IMR-90 (cell line): ENCODE measurements around the gene FBXL13. TPM values are rescaled to one million over a fixed set of nuclear protein-coding genes. Genes with fewer than 3 reads are reported as not detected.
A peak's percentile ranks its signal among the peaks of the same experiment; 100 is the strongest.

Experiments used
- ATAC-seq: fragments of 200-7000 bp; cut with Tn5 transposase; 2 replicates; pipeline ENCODE4 v1.9.1; 2020; ENCODE audit warnings: low read depth, mild to moderate bottlenecking, moderate library complexity
- BruUV-seq: library from RNA; stranded (reverse); fragments of 400-500 nt; replicated peaks from 2 replicates; lab custom pipeline; 2021; lab: Mats Ljungman, UMichigan
- CTCF ChIA-PET: fragments of 300-600 bp; formaldehyde crosslinking; extraction: SDS; loops from one replicate; lab custom pipeline; 2021; ENCODE audit warnings: antibody characterized with exemption; lab: Yijun Ruan, JAX
- POLR2A ChIA-PET: fragments of 300-600 bp; sonication (Branson Sonifier 250); formaldehyde crosslinking; loops from one replicate; lab custom pipeline; 2022; ENCODE audit warnings: antibody characterized with exemption; ENCODE audit not compliant: unreplicated experiment; lab: Charles Lee
- DNase-seq: peaks from one replicate; pipeline ENCODE4 v3.0.0; 2013
- H2AFZ ChIP-seq: replicated peaks from 2 replicates; pipeline ENCODE3; 2013; ENCODE audit warnings: low read length, mild to moderate bottlenecking; ENCODE audit not compliant: poor library complexity
- H2AK5ac ChIP-seq: 2 replicates; pipeline ENCODE4 v1.6.1; 2013; ENCODE audit warnings: low read depth, low read length, inconsistent platforms
- H2AK9ac ChIP-seq: replicated peaks from 2 replicates; pipeline ENCODE3; 2013; ENCODE audit warnings: mild to moderate bottlenecking, low read depth, low read length, moderate library complexity; ENCODE audit not compliant: poor library complexity
- H2BK120ac ChIP-seq: 2 replicates; pipeline ENCODE4 v1.6.1; 2013; ENCODE audit warnings: low read depth, low read length, inconsistent platforms
- H2BK15ac ChIP-seq: 3 replicates; pipeline ENCODE4 v1.6.1; 2013; ENCODE audit warnings: low read depth, low read length, inconsistent platforms
- H2BK20ac ChIP-seq: 2 replicates; pipeline ENCODE4 v1.6.1; 2013; ENCODE audit warnings: low read depth, mild to moderate bottlenecking, inconsistent platforms, low read length, moderate library complexity
- H2BK5ac ChIP-seq: 2 replicates; pipeline ENCODE4 v1.6.1; 2013; ENCODE audit warnings: mild to moderate bottlenecking, low read depth, low read length, inconsistent platforms; ENCODE audit not compliant: poor library complexity, severe bottlenecking
- H3K14ac ChIP-seq: replicated peaks from 2 replicates; pipeline ENCODE4 v1.6.1; 2013; ENCODE audit warnings: low read depth, low read length, inconsistent platforms
- H3K18ac ChIP-seq: 2 replicates; pipeline ENCODE4 v1.6.1; 2013; ENCODE audit warnings: low read depth, low read length, control low read depth
- H3K23ac ChIP-seq: 2 replicates; pipeline ENCODE4 v1.6.1; 2013; ENCODE audit warnings: low read depth, low read length, inconsistent platforms
- H3K27ac ChIP-seq: 2 replicates; pipeline ENCODE4 v1.5.1; 2013; ENCODE audit warnings: mild to moderate bottlenecking, control low read depth, low read length; ENCODE audit not compliant: insufficient read depth
- H3K27me3 ChIP-seq: 2 replicates; pipeline ENCODE4 v1.6.1; 2013; ENCODE audit warnings: low read length; ENCODE audit not compliant: control insufficient read depth, insufficient read depth
- H3K36me3 ChIP-seq: 2 replicates; pipeline ENCODE4 v1.6.1; 2013; ENCODE audit warnings: low read length, mixed read lengths; ENCODE audit not compliant: control insufficient read depth, insufficient read depth
- H3K4ac ChIP-seq: 2 replicates; pipeline ENCODE4 v1.6.1; 2013; ENCODE audit warnings: low read depth, low read length, inconsistent platforms
- H3K4me1 ChIP-seq: 2 replicates; pipeline ENCODE4 v1.6.1; 2013; ENCODE audit warnings: low read length, mixed read lengths; ENCODE audit not compliant: control insufficient read depth, insufficient read depth
- H3K4me2 ChIP-seq: 2 replicates; pipeline ENCODE4 v1.6.1; 2013; ENCODE audit warnings: low read depth, mild to moderate bottlenecking, control low read depth, low read length, moderate library complexity
- H3K4me3 ChIP-seq: 2 replicates; pipeline ENCODE4 v1.5.1; 2013; ENCODE audit warnings: low read depth, mild to moderate bottlenecking, control low read depth, low read length, moderate library complexity; ENCODE audit not compliant: insufficient read depth
- H3K56ac ChIP-seq: 2 replicates; pipeline ENCODE4 v1.6.1; 2013; ENCODE audit warnings: low read length, inconsistent platforms; ENCODE audit not compliant: insufficient read depth; ENCODE audit errors: extremely low read depth
- H3K79me1 ChIP-seq, 2 experiments: 2 replicates each; pipeline ENCODE4 v1.6.1; 2013; ENCODE audit warnings: low read length in 2 of 2, inconsistent platforms in 1 of 2, low read depth in 1 of 2
- H3K9ac ChIP-seq: 2 replicates; pipeline ENCODE4 v1.6.1; 2013; ENCODE audit warnings: low read depth, low read length, control low read depth
- H3K9me1 ChIP-seq: 2 replicates; pipeline ENCODE4 v1.6.1; 2013; ENCODE audit warnings: low read length, inconsistent platforms; ENCODE audit not compliant: insufficient read depth
- H3K9me3 ChIP-seq: 2 replicates; pipeline ENCODE4 v1.6.1; 2013; ENCODE audit warnings: low read length; ENCODE audit not compliant: control insufficient read depth, insufficient read depth
- H4K20me1 ChIP-seq: 2 replicates; pipeline ENCODE4 v1.6.1; 2013; ENCODE audit warnings: low read length, inconsistent platforms; ENCODE audit not compliant: insufficient read depth
- H4K5ac ChIP-seq: 2 replicates; pipeline ENCODE4 v1.6.1; 2013; ENCODE audit warnings: mild to moderate bottlenecking, low read depth, low read length, control low read depth
- H4K8ac ChIP-seq, 2 experiments: 2 replicates each; pipeline ENCODE4 v1.6.1; 2013; ENCODE audit warnings: low read depth in 2 of 2, low read length in 2 of 2, control low read depth in 1 of 2, inconsistent platforms in 1 of 2
- H4K91ac ChIP-seq: 2 replicates; pipeline ENCODE4 v1.6.1; 2013; ENCODE audit warnings: low read depth, low read length, inconsistent platforms; ENCODE audit not compliant: insufficient read depth
- BHLHE40 ChIP-seq: fragments of 150-350 bp; IDR thresholded peaks from 2 replicates; pipeline ENCODE4 v1.6.1; 2016; ENCODE audit warnings: mild to moderate bottlenecking, low read depth, low read length
- CEBPB ChIP-seq: IDR thresholded peaks from 2 replicates; pipeline ENCODE4 v1.6.1; 2012; ENCODE audit warnings: low read depth, low read length, improper control_type of control experiment
- CHD1 ChIP-seq: IDR thresholded peaks from 2 replicates; pipeline ENCODE4 v1.6.1; 2012; ENCODE audit warnings: low read depth, low read length, improper control_type of control experiment
- FOS ChIP-seq: fragments of 150-350 bp; IDR thresholded peaks from 2 replicates; pipeline ENCODE4 v1.6.1; 2016; ENCODE audit warnings: low read depth, low read length
- MAFK ChIP-seq: IDR thresholded peaks from 2 replicates; pipeline ENCODE4 v1.6.1; 2012; ENCODE audit warnings: low read depth, low read length, improper control_type of control experiment
- MAZ ChIP-seq: IDR thresholded peaks from 2 replicates; pipeline ENCODE4 v1.6.1; 2012; ENCODE audit warnings: low read depth, mild to moderate bottlenecking, low read length, improper control_type of control experiment, moderate library complexity, borderline replicate concordance
- MXI1 ChIP-seq: IDR thresholded peaks from 2 replicates; pipeline ENCODE4 v1.6.1; 2012; ENCODE audit warnings: low read depth, mild to moderate bottlenecking, low read length, moderate library complexity, borderline replicate concordance
- NFE2L2 ChIP-seq: fragments of 150-350 bp; IDR thresholded peaks from 2 replicates; pipeline ENCODE4 v1.6.1; 2016; ENCODE audit warnings: low read depth, mild to moderate bottlenecking, low read length
- POLR2A ChIP-seq: IDR thresholded peaks from 2 replicates; pipeline ENCODE4 v1.6.1; 2012; ENCODE audit warnings: mild to moderate bottlenecking, low read depth, low read length
- RAD21 ChIP-seq: IDR thresholded peaks from 2 replicates; pipeline ENCODE4 v1.6.1; 2012; ENCODE audit warnings: low read length, improper control_type of control experiment
- RCOR1 ChIP-seq: IDR thresholded peaks from 2 replicates; pipeline ENCODE4 v1.6.1; 2012; ENCODE audit warnings: mild to moderate bottlenecking, low read length, improper control_type of control experiment; ENCODE audit not compliant: insufficient replicate concordance
- RFX5 ChIP-seq: IDR thresholded peaks from 2 replicates; pipeline ENCODE4 v1.8.0; 2012; ENCODE audit warnings: low read depth, mild to moderate bottlenecking, low read length, moderate library complexity
- SMC3 ChIP-seq: fragments of 150-350 bp; IDR thresholded peaks from 2 replicates; pipeline ENCODE4 v1.6.1; 2016; ENCODE audit warnings: low read depth, mild to moderate bottlenecking, antibody characterized with exemption, low read length, moderate library complexity
- WGBS, 2 experiments: methylation state at CpG; one replicate each; pipeline versions ENCODE4 v1.1.5 to v1.1.7; 2013; ENCODE audit warnings: missing lambda C conversion rate in 2 of 2; ENCODE audit not compliant: insufficient read length in 1 of 2; ENCODE audit errors: extremely low coverage in 2 of 2; 5-methylcytosine and 5-hydroxymethylcytosine counted together
- dilution Hi-C: fragments of 300-500 bp; cut with HindIII; formaldehyde crosslinking; loops from one replicate; pipeline ENCODE4 v1.14.3; 2018; ENCODE audit warnings: low sequenced_read_pairs; ENCODE audit not compliant: unreplicated experiment
- in situ Hi-C: fragments of 300-500 bp; cut with MboI; formaldehyde crosslinking; loops from 3 replicates; pipeline ENCODE4 v1.14.3; 2019; ENCODE audit warnings: low sequenced_read_pairs, inconsistent platforms, mixed read lengths
- intact Hi-C: fragments of 100-400 bp; cut with micrococcal nuclease; formaldehyde crosslinking; loops from 2 replicates; pipeline ENCODE4 v1.10.0; 2022
- polyA plus RNA-seq, 3 experiments: library from polyadenylated mRNA; depleted of rRNA; stranded (reverse); fragments of >200 nt; gene quantifications; 2 replicates each; pipeline ENCODE4 v1.2.3, GENCODE V29; 2012; ENCODE audit warnings: low replicate concordance in 1 of 3
- total RNA-seq: library from RNA; depleted of rRNA; stranded (reverse); fragments of >200 nt; gene quantifications from 2 replicates; pipeline ENCODE4 v1.2.3, GENCODE V29; 2012
- TF ChIP-seq, protein P1 (sequence below): fragments of 150-350 bp; IDR thresholded peaks from 2 replicates; pipeline ENCODE4 v1.6.1; 2016; ENCODE audit warnings: low read depth, mild to moderate bottlenecking, low read length, moderate library complexity, borderline replicate concordance
- TF ChIP-seq, protein P2 (sequence below): fragments of 150-350 bp; IDR thresholded peaks from 2 replicates; pipeline ENCODE4 v1.6.1; 2017; ENCODE audit warnings: mild to moderate bottlenecking, antibody characterized with exemption, low read length, low read depth
- TF ChIP-seq, protein P3 (sequence below): conservative IDR thresholded peaks from 2 replicates; pipeline ENCODE4 v1.5.1; 2012; ENCODE audit warnings: mild to moderate bottlenecking, low read depth, low read length, improper control_type of control experiment

FBXL13 gene
- total and polyA plus RNA-seq, 2 of the 4 experiments (the other 2 are of a cell fraction) = 0.24 to 0.36 TPM

DNA sequence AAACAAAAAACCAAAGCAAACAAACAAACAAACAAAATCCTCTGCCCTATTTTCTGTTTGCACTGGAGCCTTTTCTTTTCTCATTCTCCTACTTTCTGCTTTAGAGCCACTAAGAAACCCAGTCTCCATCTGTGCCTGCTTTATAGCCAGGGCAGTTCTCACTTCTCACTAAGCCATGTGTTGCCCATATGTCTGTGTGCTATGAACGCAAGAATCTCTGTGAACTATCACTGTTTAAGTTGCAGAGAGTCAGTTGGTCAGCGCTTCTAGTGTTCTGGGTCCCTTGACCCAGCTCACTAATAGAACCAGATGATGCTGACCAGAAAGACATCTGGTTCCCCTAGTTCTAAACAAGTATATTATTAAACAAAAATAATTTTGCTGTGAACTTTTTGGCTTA, 244.4 kb downstream of the FBXL13 start:
- peak; percentile 69 for DNase-seq
- no peak for ATAC-seq
- no peak overlapping the region for H3K27ac ChIP-seq
- POLR2A ChIA-PET = no interaction called here
- no peak overlapping the region for H2AK5ac ChIP-seq
- H3K9me1 ChIP-seq = no peaks in the 10 kb centered on the region
- H3K23ac ChIP-seq = no peak overlapping the region
- 0 out of 2 replicates have a peak overlapping the region, but pooled peaks have one; percentile 11 for H4K91ac ChIP-seq
- dilution Hi-C loops (no loop called here), intact Hi-C loops (no loop called here), in situ Hi-C loops (no loop called here)
- no peak for TF ChIP-seq CEBPB
- TF ChIP-seq SMC3 = no peak
- TF ChIP-seq RFX5 = no peak
- TF ChIP-seq RAD21 = no peak
- no peak for TF ChIP-seq FOS
- TF ChIP-seq BHLHE40 = no peak
- TF ChIP-seq, protein P1, sequence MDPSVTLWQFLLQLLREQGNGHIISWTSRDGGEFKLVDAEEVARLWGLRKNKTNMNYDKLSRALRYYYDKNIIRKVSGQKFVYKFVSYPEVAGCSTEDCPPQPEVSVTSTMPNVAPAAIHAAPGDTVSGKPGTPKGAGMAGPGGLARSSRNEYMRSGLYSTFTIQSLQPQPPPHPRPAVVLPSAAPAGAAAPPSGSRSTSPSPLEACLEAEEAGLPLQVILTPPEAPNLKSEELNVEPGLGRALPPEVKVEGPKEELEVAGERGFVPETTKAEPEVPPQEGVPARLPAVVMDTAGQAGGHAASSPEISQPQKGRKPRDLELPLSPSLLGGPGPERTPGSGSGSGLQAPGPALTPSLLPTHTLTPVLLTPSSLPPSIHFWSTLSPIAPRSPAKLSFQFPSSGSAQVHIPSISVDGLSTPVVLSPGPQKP = no peak
- TF ChIP-seq MAZ = no peak
- TF ChIP-seq, protein P2, sequence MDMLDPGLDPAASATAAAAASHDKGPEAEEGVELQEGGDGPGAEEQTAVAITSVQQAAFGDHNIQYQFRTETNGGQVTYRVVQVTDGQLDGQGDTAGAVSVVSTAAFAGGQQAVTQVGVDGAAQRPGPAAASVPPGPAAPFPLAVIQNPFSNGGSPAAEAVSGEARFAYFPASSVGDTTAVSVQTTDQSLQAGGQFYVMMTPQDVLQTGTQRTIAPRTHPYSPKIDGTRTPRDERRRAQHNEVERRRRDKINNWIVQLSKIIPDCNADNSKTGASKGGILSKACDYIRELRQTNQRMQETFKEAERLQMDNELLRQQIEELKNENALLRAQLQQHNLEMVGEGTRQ = no peak
- no peak for TF ChIP-seq MXI1
- no peak for TF ChIP-seq POLR2A
- TF ChIP-seq CHD1 = no peak
- TF ChIP-seq MAFK = no peak
- TF ChIP-seq RCOR1 = no peak
- TF ChIP-seq, protein P3, sequence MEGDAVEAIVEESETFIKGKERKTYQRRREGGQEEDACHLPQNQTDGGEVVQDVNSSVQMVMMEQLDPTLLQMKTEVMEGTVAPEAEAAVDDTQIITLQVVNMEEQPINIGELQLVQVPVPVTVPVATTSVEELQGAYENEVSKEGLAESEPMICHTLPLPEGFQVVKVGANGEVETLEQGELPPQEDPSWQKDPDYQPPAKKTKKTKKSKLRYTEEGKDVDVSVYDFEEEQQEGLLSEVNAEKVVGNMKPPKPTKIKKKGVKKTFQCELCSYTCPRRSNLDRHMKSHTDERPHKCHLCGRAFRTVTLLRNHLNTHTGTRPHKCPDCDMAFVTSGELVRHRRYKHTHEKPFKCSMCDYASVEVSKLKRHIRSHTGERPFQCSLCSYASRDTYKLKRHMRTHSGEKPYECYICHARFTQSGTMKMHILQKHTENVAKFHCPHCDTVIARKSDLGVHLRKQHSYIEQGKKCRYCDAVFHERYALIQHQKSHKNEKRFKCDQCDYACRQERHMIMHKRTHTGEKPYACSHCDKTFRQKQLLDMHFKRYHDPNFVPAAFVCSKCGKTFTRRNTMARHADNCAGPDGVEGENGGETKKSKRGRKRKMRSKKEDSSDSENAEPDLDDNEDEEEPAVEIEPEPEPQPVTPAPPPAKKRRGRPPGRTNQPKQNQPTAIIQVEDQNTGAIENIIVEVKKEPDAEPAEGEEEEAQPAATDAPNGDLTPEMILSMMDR = no peak
- TF ChIP-seq NFE2L2 = no peak
- no peak overlapping the region for H2BK20ac ChIP-seq
- H3K56ac ChIP-seq = no peak overlapping the region
- H4K20me1 ChIP-seq = no peaks in the 10 kb centered on the region
- H2BK15ac ChIP-seq = peak overlapping the region; percentile 14; the same call in 1 of the 3 replicates
- no peaks in the 10 kb centered on the region for H3K27me3 ChIP-seq
- H3K4me1 ChIP-seq = peaks cover 13% of the 10 kb centered on the region
- H2BK120ac ChIP-seq = peak overlapping the region; percentile 35; the same call in 1 of the 2 replicates
- H2AFZ ChIP-seq = no peak overlapping the region
- no peaks in the 10 kb centered on the region for H3K79me1 ChIP-seq
- H4K8ac ChIP-seq = 0 out of 4 replicates have a peak overlapping the region, but pooled peaks of 1 of the 2 experiments have one; percentile 16
- H3K18ac ChIP-seq = no peak overlapping the region
- no peak overlapping the region for H3K4me3 ChIP-seq
- H3K4me2 ChIP-seq = no peak overlapping the region
- H3K36me3 ChIP-seq = no peaks in the 10 kb centered on the region
- no peak overlapping the region for H2BK5ac ChIP-seq
- no TSS peak for BruUV-seq
- WGBS, 2 experiments = no CpG with 5 or more reads among the region's 2 CpGs
- CTCF ChIA-PET = interaction anchor here (0.7 kb wide), 1 partner anchor 21 kb away, joined by 3 read pairs; no protein-coding TSS in a partner anchor
- H3K4ac ChIP-seq = no peak overlapping the region
- 0 out of 2 replicates have a peak overlapping the region, but pooled peaks have one; percentile 34 for H3K14ac ChIP-seq
- no peak overlapping the region for H2AK9ac ChIP-seq
- H3K9ac ChIP-seq = no peak overlapping the region
- H3K9me3 ChIP-seq = no peaks in the 10 kb centered on the region
- H4K5ac ChIP-seq = no peak overlapping the region
